ENCODE data around the gene FAM20C.

The FAM20C gene

DNA sequence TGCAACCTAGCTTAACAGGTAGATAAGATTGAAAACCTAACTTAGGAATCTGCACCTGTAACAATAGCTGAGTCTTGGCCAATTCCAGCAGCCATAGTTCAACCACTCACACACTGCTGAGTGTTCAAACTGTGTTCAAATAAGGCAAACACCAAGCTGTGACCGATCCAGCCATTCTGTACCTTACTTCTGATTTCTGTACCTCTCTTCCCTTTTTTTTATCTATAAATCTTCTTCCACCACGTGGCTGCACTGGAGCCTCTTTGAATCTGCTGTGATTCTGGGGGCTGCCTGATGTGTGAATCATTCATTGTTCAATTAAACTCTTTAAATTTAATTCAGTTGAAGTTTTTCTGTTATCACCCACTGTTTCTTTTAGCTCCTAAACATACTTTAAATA, 81.9 kb downstream of the FAM20C start:
- no peak overlapping the region for H3K4me3 ChIP-seq (ENCODE audit: low read depth, low read length)
- DNase-seq (ENCODE audit: low read depth) = no peak

DNA sequence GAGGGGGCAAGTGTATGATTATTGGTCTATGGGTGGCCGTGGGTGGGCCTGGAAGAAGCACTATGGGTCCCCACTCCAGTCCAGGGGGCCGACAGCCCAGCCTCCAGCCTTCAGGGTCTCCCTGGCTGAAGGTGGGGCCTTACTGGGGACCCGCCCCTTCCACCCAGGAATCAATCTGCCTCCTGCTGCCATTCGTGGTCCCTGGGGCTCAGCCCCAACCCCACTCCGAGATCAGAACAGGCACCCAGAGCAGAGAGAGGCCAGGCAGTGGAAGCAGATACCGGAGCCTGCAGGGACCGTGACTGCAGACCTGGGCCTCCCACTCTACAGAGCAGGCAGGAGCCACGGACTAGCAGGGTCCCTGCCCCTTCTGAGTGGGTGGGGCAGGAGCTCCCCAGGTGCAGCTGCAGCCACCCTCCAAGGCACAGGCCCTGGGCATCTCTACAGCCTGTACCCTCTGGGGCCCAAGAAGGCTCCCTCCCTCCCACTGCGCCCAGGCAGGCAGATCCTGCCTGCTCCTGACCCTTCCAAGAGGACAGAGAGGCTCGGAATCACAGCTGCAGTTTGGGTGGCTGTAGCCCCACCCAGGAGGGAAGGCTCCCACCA, 84.0 kb downstream of the FAM20C start:
- no peak for DNase-seq (ENCODE audit: low read depth)
- H3K4me3 ChIP-seq (ENCODE audit: low read depth, low read length) = no peak overlapping the region

DNA sequence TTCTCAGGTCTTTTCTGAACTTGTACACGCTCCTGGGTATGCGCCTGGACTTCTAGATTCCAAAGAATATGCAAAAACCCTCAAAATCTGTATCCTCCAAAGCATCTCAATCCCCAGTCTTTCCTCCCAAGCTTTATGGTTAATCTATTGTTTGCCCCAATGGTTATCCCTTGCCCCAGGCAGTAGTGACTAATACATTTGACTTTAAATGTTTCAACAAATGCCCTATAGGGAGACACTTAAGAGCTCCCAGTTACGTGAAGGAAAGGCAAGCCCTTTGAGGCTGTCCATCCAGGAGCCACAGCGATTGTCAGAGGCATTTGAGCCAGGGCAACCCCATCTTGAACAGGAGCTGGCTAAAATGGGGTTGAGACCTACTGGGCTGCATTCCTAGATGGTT, 84.9 kb downstream of the FAM20C start:
- no peak for DNase-seq (ENCODE audit: low read depth)
- no peak overlapping the region for H3K4me3 ChIP-seq (ENCODE audit: low read depth, low read length)

GRCh38 chr7:278081-278480, 85.7 kb downstream of the FAM20C start:
- no peak for DNase-seq (ENCODE audit: low read depth)
- no peak overlapping the region for H3K4me3 ChIP-seq (ENCODE audit: low read depth, low read length)

GRCh38 chr7:279821-280220, 87.5 kb downstream of the FAM20C start:
- H3K4me3 ChIP-seq (ENCODE audit: low read depth, low read length) = no peak overlapping the region
- DNase-seq (ENCODE audit: low read depth) = no peak

DNA sequence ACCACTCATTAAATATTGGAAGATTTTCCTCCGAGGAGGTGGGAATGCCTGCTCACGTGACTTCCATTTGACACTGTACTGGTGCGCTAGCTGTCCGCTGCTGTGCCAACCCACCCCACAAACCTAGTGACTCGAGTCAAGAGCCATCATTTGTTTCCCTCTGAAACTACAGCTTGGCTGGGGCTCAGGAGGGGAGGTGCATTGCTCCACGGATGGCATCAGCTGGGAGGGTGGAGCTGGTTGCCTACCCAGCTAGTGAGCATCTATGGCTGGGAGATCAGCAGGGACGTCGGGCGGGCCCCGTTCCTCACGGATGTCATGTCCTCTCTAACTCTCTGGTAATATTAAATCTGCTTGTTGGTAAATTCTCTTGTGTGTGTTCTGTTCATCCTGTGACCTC, 88.1 kb downstream of the FAM20C start:
- no peak for DNase-seq (ENCODE audit: low read depth)
- no peak overlapping the region for H3K4me3 ChIP-seq (ENCODE audit: low read depth, low read length)

- no peak for DNase-seq (ENCODE audit: low read depth)
- no peak overlapping the region for H3K4me3 ChIP-seq (ENCODE audit: low read depth, low read length)
Measured at GRCh38 chr7:281637-282036, 89.3 kb downstream of the FAM20C start.

- no peak for DNase-seq (ENCODE audit: low read depth)
- H3K4me3 ChIP-seq (ENCODE audit: low read depth, low read length) = no peak overlapping the region
Measured at GRCh38 chr7:282621-283020, 90.2 kb downstream of the FAM20C start.

GRCh38 chr7:284762-285722, 92.7 kb downstream of the FAM20C start:
- H3K4me3 ChIP-seq (ENCODE audit: low read depth, low read length) = no peak overlapping the region
- DNase-seq (ENCODE audit: low read depth) = no peak

- H3K4me3 ChIP-seq (ENCODE audit: low read depth, low read length) = no peak overlapping the region
- DNase-seq (ENCODE audit: low read depth) = no peak
Measured at GRCh38 chr7:285731-286130, 93.4 kb downstream of the FAM20C start.

GRCh38 chr7:286266-286665, 93.9 kb downstream of the FAM20C start:
- no peak for DNase-seq (ENCODE audit: low read depth)
- H3K4me3 ChIP-seq (ENCODE audit: low read depth, low read length) = no peak overlapping the region

- no peak for DNase-seq (ENCODE audit: low read depth)
- no peak overlapping the region for H3K4me3 ChIP-seq (ENCODE audit: low read depth, low read length)
Measured at GRCh38 chr7:288671-289101, 96.3 kb downstream of the FAM20C start.

DNA sequence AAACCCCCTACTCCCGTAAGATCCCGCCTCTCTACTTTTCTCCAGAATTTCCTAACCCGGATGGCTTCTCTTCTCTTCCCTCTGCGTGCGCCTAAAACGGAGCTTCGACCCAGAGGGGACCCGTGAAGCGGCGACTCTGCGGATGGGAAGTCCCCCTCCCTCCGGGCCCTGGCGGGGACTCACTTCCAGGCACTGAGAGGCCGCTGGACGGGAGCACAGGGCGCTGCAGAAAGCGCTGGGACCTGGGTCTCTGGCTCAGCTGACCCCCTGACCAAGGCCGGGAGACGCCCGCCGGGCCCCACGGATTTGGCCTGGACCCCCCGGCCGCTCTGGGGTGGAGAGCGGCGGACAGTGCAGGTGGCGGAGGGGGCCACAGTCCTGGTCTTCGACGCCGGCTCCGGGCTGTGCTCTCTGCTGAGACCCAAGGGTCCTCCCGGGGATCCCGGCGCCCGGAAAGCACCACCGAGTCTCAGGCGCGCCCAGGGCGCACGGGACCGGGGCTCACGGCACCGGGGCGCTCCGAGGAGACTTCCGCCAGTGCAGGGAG, 96.9 kb downstream of the FAM20C start:
- no peak for DNase-seq (ENCODE audit: low read depth)
- no peak overlapping the region for H3K4me3 ChIP-seq (ENCODE audit: low read depth, low read length)

- H3K4me3 ChIP-seq (ENCODE audit: low read depth, low read length) = no peak within 1 kb of the TSS
- no peak for DNase-seq (ENCODE audit: low read depth)
Measured at GRCh38 chr7:289756-290553, 97.6 kb downstream of the FAM20C start, which contains the start of gene FOXL3. FOXL3 (plus strand) TSS chr7:290170; CDS start chr7:290170, 0 bp downstream.

DNA sequence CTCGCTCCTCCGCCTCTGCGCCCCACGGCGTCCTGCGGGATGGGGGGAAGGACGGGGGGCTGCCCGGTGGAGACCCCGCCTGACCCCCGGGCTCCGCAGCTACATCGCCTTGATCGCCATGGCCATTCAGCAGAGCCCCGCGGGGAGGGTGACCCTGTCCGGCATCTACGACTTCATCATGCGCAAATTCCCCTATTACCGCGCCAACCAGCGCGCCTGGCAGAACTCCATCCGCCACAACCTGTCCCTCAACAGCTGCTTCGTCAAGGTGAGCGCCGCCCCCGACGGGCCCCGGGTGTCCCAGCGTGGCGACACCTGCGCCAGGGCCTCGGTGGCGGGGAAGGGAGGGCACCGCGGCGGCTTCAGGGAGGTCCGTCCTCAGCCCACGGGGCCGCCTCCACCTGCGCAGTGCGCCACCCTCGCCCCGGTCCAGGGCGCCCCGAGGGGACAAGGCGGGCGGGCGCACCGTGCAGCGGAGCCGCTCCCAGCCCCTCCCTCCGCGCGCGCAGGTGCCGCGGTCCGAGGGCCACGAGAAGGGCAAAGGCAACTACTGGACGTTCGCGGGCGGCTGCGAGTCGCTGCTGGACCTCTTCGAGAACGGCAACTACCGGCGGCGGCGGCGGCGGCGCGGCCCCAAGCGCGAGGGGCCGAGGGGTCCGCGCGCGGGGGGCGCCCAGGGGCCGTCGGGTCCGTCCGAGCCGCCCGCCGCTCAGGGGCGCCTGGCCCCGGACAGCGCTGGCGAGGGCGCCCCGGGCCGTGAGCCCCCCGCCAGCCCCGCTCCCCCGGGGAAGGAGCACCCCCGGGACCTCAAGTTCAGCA, 98.4 kb downstream of the FAM20C start:
- no peak for DNase-seq (ENCODE audit: low read depth)
- no peak overlapping the region for H3K4me3 ChIP-seq (ENCODE audit: low read depth, low read length)

GRCh38 chr7:291373-292092, 99.2 kb downstream of the FAM20C start:
- DNase-seq (ENCODE audit: low read depth) = no peak
- no peak overlapping the region for H3K4me3 ChIP-seq (ENCODE audit: low read depth, low read length)

DNA sequence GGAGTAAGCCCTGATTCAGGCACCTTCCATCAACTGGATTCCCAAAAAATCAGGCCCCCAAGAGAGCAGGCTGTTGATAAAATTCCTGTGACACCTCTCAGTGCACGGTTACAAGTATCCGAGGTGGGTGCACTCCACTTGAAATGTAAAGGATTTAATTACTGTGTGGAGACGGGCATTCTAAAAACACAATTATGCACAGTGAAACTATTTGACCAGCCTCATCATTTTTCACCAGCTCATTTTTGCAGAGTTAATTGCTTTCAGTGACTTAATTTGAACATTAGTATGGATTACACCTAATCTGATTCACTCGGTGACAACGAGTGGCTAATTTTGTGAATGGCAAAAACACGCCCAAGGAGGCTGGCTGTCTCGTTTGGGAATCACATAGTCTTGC, 99.9 kb downstream of the FAM20C start:
- DNase-seq (ENCODE audit: low read depth) = no peak
- no peak overlapping the region for H3K4me3 ChIP-seq (ENCODE audit: low read depth, low read length)

- DNase-seq (ENCODE audit: low read depth) = no peak
- H3K4me3 ChIP-seq (ENCODE audit: low read depth, low read length) = no peak overlapping the region
Measured at GRCh38 chr7:292826-293225, 100.5 kb downstream of the FAM20C start.

All from skeletal muscle cell (primary cell).